RCC 7860 (cell line): ENCODE data around the gene PLPP6.
A peak's percentile ranks its signal among the peaks of the same experiment; 100 is the strongest.
"Not testable (repeated sequence)": the region's sequence is repeated elsewhere in the genome, so short reads cannot be mapped to it uniquely, and the experiment has no call there.

Experiments used
- DNase-seq: peaks from one replicate; pipeline ENCODE4 v3.0.0-alpha.2; 2015; ENCODE audit warnings: low spot score
- FAIRE-seq: peaks from 2 replicates; lab custom pipeline; 2012; peaks lifted over from hg19 to GRCh38; lab: Jason Lieb, UNC

The PLPP6 gene

DNA sequence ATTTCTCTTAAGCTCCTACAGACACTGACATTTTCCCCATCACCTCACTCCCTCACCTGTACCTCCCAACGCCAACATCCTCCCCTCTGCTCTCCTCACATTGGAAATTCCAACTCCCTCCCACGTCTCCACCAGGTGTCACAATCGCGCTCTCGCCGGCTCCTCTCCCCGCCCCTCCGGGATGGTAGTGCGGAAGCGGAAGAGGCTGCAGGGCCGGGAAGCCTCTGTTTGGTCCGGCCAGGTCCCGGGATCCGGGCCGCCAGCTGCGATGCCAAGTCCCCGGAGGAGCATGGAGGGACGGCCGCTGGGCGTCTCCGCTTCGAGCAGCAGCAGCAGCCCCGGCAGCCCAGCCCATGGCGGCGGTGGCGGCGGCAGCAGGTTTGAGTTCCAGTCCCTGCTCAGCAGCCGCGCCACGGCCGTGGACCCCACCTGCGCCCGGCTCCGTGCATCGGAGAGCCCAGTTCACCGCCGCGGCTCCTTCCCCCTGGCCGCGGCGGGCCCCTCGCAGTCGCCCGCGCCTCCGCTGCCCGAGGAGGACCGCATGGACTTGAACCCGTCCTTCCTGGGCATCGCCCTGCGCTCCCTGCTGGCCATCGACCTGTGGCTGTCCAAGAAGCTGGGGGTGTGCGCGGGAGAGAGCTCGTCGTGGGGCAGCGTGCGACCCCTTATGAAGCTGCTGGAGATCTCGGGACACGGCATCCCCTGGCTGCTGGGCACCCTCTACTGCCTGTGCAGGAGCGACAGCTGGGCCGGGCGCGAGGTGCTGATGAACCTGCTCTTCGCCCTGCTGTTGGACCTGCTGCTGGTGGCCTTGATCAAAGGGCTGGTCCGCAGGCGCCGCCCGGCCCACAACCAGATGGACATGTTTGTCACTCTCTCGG, at the start of gene PLPP6:
Gene PLPP6 (plus strand): TSS at position 187 of the 881 bp plus-strand sequence. CDS start 82 bp downstream, at position 269.
- FAIRE-seq = no peak

DNA sequence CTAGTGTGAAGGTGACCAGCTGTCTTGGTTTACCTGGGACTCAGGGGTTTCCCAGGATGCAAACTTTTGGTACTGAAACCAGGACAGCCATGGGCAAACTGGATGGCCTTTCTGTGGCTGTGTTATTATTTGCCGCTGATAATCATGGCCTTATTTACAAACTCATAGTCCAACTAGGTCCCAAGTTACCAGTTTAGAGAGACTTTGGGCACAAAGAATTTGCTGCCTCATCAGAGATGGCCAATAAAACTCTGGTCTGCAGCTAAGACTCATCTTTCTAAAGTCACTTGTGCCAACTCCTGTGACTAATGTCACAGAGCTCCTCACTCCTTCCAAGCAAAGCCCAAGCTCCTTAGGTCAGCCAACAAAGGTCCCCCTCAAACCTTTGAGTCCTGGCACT, 47.5 kb upstream of the PLPP6 start:
- FAIRE-seq = no peak

More for the DNA sequence above, at the start of gene PLPP6:
- DNase-seq = peak; percentile 66

DNA sequence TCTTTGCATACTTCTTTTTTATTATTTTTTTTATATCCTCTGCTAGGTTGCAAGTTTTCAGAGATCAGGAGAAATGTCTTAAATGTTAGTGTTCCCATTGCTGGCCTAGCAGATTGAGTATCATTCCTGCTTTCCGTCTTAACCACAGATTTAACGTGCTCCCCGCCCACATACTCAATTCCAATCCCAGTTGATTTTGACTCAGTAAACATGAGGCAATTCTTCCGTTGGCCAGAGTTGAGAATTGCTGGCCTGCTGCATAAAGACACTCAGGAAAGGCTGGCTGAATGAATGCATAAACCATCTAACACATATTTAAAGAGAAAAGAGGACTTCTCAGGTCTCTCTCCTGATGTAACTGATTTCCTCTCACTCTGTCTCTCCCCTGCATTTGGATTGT, 46.8 kb upstream of the PLPP6 start:
- DNase-seq (no peak), FAIRE-seq (no peak)

More for the DNA sequence above, 47.5 kb upstream of the PLPP6 start:
- no peak for DNase-seq

DNA sequence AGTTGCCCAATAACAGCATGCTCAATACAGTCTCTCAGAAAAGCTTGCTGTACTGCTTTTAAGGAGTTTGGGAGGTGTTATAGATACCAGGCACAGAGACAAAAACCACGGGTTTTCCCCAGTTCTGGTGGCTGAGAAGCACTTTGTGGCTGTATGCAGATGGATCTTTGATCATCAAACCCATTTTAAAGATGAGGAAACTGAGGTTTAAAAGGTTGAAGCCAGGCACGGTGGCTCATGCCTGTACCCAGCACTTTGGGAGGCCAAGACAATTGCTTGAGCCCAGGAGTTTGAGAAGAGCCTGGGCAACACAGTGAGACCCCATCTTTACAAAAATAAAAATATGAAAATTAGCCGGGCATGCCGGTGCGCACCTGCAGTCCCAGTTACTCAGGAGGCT, 46.3 kb upstream of the PLPP6 start:
- FAIRE-seq (no peak), DNase-seq (no peak)

DNA sequence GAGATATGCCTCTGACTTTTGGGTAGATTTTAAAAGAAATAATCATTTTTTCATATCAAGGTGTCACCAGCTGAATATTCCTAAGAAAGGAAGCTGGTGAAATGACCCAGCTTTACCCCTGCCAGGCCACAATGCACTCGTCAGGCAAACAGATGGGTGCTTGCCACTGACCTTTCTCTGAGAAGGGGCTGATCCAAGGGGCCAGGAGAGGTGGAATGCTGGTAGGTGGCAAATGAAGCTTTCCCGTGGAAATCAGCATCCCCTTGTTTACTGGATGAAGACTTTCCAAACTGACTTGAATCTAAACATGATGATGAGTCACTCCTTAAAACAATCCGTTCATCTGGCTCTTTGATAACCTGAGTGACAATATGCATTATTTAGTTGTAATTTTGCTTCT, 44.3 kb upstream of the PLPP6 start:
- no peak for FAIRE-seq

DNA sequence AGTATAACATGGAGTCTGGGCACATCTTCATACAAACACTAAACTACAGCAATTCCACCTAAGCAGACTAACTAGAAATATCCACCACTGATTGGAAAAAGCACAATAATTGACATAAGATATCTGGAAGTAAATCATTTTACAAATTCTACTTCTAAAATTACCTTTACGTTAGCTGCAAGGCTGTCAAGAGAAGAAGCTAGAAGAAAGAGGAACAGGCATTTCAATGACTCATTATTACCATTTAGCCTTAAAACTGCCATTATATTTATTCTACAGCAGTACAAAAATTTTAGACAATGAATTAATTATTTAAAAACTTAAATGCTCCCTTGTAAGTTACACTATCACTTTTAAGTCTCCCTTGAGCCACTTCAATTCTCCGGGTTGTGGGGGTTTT, 43.4 kb upstream of the PLPP6 start:
- no peak for FAIRE-seq

More for the DNA sequence above, 44.3 kb upstream of the PLPP6 start:
- no peak for DNase-seq

DNA sequence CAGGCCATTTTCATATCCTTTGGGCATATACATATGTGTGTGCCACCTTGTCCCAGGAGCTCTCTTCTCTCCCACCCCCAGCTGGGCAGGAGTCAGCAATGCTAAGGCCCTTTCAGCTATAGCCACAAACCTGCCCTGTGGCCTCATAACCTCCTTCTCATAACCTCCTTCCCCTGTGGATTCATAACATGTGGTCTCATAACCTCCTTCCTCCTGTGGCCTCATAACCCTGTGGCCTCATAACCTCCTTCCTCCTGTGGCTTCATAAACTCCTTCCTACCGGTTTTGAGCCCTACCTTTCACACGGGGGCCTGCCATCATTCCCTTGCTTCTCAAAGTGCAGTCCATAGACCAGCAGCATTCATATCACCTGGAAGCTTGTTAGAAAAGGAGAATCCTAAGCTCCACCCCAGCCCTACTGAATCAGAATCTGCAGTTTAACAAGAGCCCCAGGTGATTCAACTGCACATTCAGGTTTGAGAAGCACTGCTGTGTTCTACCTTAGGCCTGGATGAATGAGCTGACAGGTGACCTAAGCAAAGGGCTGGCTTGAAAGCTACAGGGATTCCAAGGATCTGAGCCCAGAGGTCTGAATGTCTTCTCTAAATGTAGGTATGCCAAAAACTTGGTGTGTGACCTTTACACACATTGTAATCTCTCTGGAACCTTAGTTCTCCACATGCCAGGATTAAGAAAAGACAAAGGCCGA, 41.9 kb upstream of the PLPP6 start:
- FAIRE-seq = no peak

More for the DNA sequence above, 43.4 kb upstream of the PLPP6 start:
- no peak for DNase-seq

DNA sequence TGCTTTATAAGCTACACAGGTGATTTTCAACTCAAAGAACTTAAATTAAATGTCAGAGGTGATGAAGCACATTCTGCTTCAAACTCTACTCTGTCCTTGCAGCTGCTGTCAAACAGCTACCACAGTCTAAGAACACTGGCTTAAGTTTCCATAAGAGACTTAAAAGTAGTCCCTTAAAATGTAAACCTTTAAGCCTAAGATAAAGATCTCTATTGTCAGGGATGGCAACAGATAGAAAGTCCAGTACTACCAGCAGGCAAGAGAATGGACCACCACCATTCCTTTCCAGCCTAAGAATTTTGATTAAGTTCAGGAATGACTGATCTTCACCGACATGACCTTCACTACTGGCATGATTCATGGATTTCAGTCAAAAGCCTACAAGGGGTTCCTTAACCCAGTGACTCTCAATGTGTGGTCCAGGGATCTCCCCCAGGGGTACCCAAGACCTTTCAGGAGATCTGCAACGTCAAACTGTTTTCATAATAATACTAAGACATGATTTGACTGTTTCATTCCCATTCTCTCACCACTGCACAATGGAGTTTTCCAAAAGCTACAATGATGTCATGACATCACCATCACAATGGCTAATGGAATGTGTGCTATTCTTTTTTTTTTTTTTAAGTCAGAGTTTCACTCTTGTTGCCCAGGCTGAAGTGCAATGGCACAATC, 41.1 kb upstream of the PLPP6 start:
- DNase-seq = no peak
- FAIRE-seq = no peak

More for the DNA sequence above, 41.9 kb upstream of the PLPP6 start:
- DNase-seq = no peak

DNA sequence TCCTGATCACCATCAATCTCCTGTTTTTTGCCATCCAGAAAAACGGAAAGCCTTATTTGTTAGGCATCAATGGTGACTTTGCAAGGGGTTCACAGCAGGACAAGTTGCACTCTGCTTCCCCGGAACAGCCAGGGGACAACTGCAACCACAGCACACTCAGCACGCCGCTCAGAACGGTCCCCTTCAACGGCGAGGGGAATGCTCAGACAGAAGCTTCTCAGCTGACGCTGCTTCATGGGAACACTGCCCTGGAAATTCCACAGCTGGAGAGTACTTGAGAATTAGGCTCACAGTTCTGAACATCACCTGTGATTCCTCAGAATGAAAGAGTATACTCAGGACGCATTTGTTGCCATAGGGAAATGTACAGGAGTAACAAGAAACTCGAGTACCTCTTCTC, 40.1 kb upstream of the PLPP6 start:
- DNase-seq = no peak

DNA sequence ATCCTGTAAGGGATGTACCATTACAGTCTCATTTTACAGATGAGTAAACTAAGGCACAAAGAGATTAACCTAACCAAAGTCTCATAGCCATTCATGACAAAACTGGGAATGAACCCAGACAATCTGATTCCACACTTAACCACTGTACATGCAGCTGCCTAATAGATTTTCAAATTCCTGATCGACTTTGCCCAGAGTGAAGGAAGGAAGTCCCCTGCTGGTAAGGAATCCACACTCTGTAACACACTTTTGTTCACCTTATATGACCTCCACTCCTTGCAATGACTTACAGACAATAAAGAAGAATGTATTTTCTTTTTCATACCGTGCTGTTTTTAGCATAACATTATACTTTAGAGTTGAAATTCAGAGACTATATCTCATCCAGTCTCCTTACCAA, 31.3 kb upstream of the PLPP6 start:
- DNase-seq (no peak), FAIRE-seq (no peak)

More for the DNA sequence above, 40.1 kb upstream of the PLPP6 start:
- no peak for FAIRE-seq

DNA sequence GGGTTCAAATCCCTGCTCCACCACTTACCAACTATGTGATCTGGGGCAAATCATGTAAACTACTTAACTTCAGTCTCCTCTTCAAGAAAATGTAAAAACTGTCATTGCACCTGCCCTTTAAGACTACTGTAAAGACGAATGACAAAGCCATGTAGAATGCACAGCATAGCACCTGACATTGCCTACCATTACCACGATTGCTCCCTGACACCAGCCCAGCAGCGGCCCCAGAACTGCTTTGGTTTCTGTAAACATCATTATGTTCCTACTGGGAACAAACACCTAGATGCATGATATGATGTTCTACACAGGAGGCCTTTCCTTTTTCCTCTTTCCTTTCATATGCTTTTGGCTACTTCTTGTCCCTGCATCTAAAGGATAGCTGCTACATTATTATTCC, 23.1 kb upstream of the PLPP6 start:
- no peak for FAIRE-seq

DNA sequence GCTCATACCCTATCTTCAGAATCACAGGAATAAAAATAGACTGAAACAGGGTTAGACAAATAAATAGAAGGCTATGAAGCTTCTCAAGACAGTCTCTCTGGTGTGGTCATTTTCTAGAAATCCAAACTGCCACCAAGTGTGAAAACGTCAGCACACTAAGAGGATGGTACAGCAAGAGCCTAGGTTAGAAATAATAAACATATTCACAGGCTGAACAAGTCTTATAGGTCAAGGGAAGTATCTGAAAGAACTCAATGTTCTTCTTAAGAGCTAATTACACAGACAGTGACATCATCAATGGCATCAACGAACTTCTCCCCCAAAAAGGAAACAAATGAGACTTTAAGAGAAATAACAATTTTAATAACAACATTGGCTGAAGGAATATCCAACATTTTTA, 22.7 kb upstream of the PLPP6 start:
- FAIRE-seq (no peak), DNase-seq (no peak)

More for the DNA sequence above, 23.1 kb upstream of the PLPP6 start:
- no peak for DNase-seq

DNA sequence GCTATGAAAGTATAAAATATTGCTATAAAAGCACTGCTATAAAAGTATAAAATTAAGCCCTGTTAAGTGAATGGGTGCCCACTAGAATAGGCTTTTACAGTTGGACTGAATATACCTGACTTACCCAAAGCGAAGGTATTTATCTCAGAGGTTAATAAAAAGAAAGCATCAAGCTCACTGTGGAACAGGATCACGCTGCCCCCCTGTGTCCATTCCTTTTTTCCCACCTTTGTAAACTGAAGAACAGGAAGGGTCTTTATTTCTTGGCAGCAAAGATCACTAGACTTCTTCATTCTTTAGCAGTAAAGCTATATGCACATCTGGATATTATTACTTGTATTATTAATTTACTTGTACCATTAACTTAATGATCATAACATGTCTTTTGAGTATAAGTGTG, 22.1 kb upstream of the PLPP6 start:
- FAIRE-seq = no peak
- no peak for DNase-seq

DNA sequence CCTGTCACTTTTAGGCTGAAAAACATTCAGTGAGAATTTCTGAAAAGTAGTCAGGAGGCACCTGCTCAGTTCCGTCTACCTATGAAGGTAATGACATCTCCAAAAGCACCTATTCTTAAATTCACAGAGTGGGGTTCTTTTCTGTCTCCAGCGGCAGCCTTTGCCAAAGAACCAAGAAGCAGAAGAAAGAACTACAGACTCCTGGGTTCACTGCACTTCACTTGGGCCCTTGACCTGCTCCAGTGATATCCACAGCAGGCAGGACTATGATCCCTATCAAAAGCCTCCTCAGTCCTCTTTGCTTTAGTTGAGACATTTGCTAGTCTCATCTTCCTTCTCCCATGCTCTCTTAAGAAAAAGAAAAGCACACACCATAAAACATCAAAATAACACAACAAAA, 19.7 kb upstream of the PLPP6 start:
- FAIRE-seq (no peak), DNase-seq (no peak)

DNA sequence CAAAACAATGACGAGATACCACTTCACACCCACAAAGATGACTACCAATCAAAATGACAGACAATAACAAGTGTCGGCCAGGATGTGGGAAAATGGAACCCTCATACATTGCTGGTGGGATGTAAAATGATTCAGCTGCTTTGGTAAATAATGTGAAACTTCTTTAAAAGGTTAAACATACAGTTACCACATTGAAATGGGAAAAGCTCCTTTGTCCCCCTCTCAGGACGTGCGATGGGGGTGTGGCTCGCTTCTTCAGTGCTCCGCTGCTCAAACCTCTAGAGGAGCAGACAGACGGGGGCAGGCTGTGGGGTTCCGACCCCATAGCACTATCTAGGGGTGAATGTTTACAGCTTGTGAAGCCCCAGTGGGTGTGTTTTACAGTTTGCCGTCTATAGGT, 8.0 kb upstream of the PLPP6 start:
- FAIRE-seq (no peak), DNase-seq (no peak)

DNA sequence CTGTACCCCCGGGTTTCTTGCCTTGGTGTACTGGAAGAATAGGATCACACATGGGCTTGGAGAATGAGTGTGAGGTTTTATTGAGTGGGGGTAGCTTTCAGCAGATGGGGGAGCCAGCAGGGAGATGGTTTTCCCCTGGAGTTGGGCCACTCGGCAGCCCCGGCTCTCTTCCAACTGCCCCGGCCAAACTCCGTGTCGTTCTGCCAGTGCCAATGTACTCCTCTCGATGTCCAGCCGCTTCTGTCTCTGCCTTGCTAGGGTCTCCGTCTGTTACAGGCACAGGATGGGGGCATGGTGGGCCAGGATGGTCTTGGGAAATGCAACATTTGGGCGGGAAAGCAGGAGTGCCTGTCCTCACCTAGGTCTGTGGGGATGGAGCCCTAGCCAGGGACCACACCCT, 7.6 kb upstream of the PLPP6 start:
- no peak for DNase-seq
- no peak for FAIRE-seq

DNA sequence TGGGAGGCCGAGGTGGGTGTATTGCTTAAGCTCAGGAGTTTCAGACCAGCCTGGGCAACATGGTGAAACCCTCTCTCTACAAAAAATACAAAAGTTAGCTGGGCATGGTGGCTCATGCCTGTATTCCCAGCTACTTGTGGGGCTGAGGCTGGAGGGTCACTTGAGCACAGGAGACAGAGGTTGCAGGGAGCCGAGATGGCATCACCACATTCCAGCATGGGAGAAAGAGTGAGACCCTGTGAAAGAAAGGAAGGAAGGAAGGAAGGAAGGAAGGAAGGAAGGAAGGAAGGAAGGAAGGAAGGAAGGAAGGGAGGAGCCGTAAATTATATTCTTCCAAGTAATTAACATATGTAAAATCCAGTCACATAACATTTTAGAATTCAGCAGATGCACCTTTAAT, 5.9 kb upstream of the PLPP6 start:
- DNase-seq, FAIRE-seq: not testable (repeated sequence)

DNA sequence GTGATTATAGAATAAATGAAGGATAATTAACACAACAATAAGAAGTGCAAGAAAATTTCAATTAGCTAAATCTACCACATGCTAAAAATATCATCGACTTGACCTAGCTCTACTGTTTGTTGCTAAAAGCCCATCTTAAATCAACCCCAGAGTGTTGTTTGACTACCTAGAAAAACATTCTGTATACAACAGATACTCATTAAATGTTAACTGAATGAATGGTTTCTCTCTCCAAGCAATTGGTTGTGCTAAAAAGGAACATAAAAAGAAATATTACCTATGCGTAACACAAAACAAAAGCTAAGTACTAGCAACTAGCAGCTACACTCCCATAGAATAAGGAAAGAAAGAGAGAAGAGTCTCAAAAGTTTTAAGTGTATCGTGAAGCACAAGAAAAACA, 5.5 kb upstream of the PLPP6 start:
- DNase-seq (no peak), FAIRE-seq (no peak)

DNA sequence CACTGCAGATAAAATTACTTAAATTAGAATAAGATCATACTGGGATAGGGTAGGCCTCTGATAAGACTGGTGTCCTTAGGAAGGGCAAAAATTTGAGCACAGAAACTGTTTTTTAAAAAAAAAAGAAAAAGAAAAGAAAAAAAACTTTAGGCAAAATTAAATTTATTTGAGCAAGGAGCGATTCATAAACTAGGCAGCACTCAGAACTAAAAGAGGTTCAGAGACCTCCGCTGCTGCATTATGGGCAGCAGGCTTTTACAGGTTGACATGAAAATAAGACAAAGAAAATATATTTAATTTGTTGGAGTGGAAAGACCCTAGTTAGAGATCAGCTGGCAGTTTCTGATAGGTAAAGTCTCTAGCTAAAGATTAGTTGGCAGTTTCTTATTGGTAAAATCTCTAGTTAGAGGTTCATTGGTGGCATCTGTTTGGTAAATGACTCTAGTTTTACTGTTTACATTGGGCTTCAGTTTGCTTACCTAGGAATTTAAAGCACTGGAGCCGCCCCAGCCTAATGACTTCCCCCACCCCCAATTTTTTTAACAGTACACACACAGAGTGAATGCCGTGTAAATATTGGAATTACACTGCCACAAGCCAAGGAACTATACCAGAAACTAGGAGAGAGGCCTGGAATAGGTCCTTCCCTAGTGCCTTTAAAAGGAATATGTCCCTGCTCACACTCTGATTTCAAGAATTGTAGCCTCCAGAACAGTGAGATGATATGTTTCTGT, 4.5 kb upstream of the PLPP6 start:
- FAIRE-seq (no peak), DNase-seq (no peak)

DNA sequence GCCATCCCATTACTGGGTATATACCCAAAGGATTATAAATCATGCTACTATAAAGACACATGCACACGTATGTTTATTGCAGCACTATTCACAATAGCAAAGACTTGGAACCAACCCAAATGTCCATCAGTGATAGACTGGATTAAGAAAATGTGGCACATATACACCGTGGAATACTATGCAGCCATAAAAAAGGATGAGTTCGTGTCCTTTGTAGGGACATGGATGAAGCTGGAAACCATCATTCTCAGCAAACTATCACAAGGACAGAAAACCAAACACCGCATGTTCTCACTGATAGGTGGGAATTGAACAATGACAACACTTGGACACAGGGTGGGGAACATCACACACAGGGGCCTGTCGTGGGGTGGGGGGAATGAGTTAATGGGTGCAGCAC, 1.4 kb upstream of the PLPP6 start:
- DNase-seq, FAIRE-seq: not testable (repeated sequence)

DNA sequence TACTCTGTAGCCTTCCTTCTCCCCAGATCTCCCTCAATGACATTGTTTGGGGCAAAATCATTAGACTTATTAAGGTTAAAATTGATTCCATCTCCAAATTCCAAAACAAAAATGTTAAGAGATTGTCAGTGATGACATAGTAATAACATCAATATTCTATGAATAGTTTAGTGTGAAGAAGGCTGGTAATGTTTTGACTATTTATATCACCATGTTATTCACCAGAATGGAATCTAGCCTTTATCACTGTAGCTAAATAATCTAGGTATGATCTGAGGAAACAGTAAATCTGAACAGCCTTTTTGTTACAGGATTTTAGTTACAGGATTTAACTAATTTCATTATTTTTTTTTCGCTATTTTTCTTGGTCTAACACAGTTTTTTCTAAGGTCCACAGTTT, 929 bp upstream of the PLPP6 start:
- FAIRE-seq = no peak
- no peak for DNase-seq
